K562 (cell line): ENCODE data around the gene IL4R. TPM values are rescaled to one million over a fixed set of nuclear protein-coding genes. Genes with fewer than 3 reads are reported as not detected.

Source experiments
- ATAC-seq: fragments of 200-7000 bp; cut with Tn5 transposase; 3 replicates; pipeline ENCODE4 v1.9.1; 2020; ENCODE audit warnings: moderate library complexity
- BruUV-seq: library from RNA; stranded (reverse); fragments of 400-500 nt; replicated peaks from 2 replicates; lab custom pipeline; 2021; lab: Mats Ljungman, UMichigan
- CTCF ChIA-PET: fragments of 300-600 bp; formaldehyde crosslinking; extraction: SDS; loops from one replicate; lab custom pipeline; 2021; ENCODE audit warnings: low intra/inter-chr PET ratio; lab: Yijun Ruan, JAX
- POLR2A ChIA-PET: fragments of 300-600, 350-650 bp; sonication (Branson Sonifier 250); formaldehyde crosslinking; extraction: SDS; loops from one replicate; lab custom pipeline; 2021; ENCODE audit warnings: antibody characterized with exemption, inconsistent platforms; lab: Yijun Ruan, JAX
- DNase-seq, 4 experiments: peaks; one replicate each; pipeline versions ENCODE4 v3.0.0 to v3.0.0-alpha.2; 2011 to 2018; ENCODE audit warnings: low spot score in 3 of 4, mixed read lengths in 3 of 4; ENCODE audit errors: extremely low read depth in 1 of 4
- FAIRE-seq: peaks from 2 replicates; lab custom pipeline; 2011; peaks lifted over from hg19 to GRCh38; lab: Jason Lieb, UNC
- H2AFZ ChIP-seq: 2 replicates; pipeline ENCODE4 v1.6.0; 2011; ENCODE audit warnings: low read depth, low read length, control low read depth, inconsistent platforms
- H3K27ac ChIP-seq: fragments of 200-600 bp; 3 replicates; pipeline ENCODE4 v1.8.0; 2011; ENCODE audit warnings: low read depth, mild to moderate bottlenecking, control low read depth, inconsistent platforms, low read length, moderate library complexity, mixed read lengths; ENCODE audit errors: extremely low read depth
- H3K27me3 ChIP-seq, 2 experiments: fragments of 300-600 bp in 1 of 2; 2 replicates in 1 of 2; 3 replicates in 1 of 2; pipeline versions ENCODE4 v1.6.0 to v1.8.0; 2011; ENCODE audit warnings: inconsistent platforms in 2 of 2, low read length in 2 of 2, mild to moderate bottlenecking in 1 of 2, mixed read lengths in 1 of 2, moderate library complexity in 1 of 2; ENCODE audit not compliant: control insufficient read depth in 2 of 2, insufficient read depth in 2 of 2
- H3K36me3 ChIP-seq: fragments of 300-600 bp; 3 replicates; pipeline ENCODE4 v1.8.0; 2011; ENCODE audit warnings: mild to moderate bottlenecking, low read length, inconsistent platforms; ENCODE audit not compliant: control insufficient read depth, insufficient read depth
- H3K4me1 ChIP-seq, 2 experiments: fragments of 200-600 bp in 1 of 2; replicated peaks in 1 of 2; 2 replicates in 1 of 2; 3 replicates in 1 of 2; pipeline versions ENCODE4 v1.5.1 to v1.8.0; 2011; ENCODE audit warnings: inconsistent platforms in 2 of 2, low read length in 2 of 2, mild to moderate bottlenecking in 1 of 2, mixed read lengths in 1 of 2, moderate library complexity in 1 of 2; ENCODE audit not compliant: control insufficient read depth in 2 of 2, insufficient read depth in 2 of 2
- H3K4me2 ChIP-seq: 2 replicates; pipeline ENCODE4 v1.6.1; 2011; ENCODE audit warnings: low read length, control low read depth, inconsistent platforms, mixed read lengths; ENCODE audit not compliant: insufficient read depth
- H3K4me3 ChIP-seq: fragments of 200-600 bp; sonication (generic), shearing (Covaris generic); 2 replicates; pipeline ENCODE4 v1.5.1; 2016; ENCODE audit warnings: control low read depth, inconsistent platforms
- H3K79me2 ChIP-seq: fragments of 200-600 bp; 3 replicates; pipeline ENCODE4 v1.8.0; 2011; ENCODE audit warnings: low read length, inconsistent platforms; ENCODE audit not compliant: control insufficient read depth, insufficient read depth
- H3K9ac ChIP-seq, 2 experiments: 2 replicates each; pipeline versions ENCODE4 v1.6.0 to v1.6.1; 2011; ENCODE audit warnings: low read depth in 2 of 2, low read length in 2 of 2, control low read depth in 1 of 2, inconsistent platforms in 1 of 2, mild to moderate bottlenecking in 1 of 2, mixed read lengths in 1 of 2; ENCODE audit not compliant: insufficient read depth in 1 of 2
- H3K9me1 ChIP-seq: one replicate; pipeline ENCODE4 v1.6.0; 2011; ENCODE audit warnings: inconsistent platforms, mild to moderate bottlenecking, low read length, moderate library complexity; ENCODE audit not compliant: control insufficient read depth, insufficient read depth
- H3K9me3 ChIP-seq: replicated peaks from 2 replicates; pipeline ENCODE4 v1.5.1; 2011; ENCODE audit warnings: low read depth, low read length, inconsistent platforms; ENCODE audit not compliant: control insufficient read depth, insufficient read depth
- H4K20me1 ChIP-seq: replicated peaks from 2 replicates; pipeline ENCODE4 v1.6.1; 2011; ENCODE audit warnings: low read length, inconsistent platforms, mixed read lengths; ENCODE audit not compliant: control insufficient read depth, insufficient read depth
- STAG1 ChIP-seq: sonication (generic); formaldehyde crosslinking; IDR thresholded peaks from 2 replicates; pipeline ENCODE4 v1.5.0; 2020; ENCODE audit warnings: missing genetic modification reagents, borderline replicate concordance
- XRCC3 ChIP-seq: fragments of 450-650 bp; IDR thresholded peaks from 2 replicates; pipeline ENCODE4 v1.6.1; 2017; ENCODE audit warnings: mild to moderate bottlenecking, moderate library complexity
- ZNF740 ChIP-seq, 3 experiments: fragments of 200-800 bp in 1 of 3; sonication (Bioruptor generic) in 1 of 3; sonication (generic) in 1 of 3; formaldehyde crosslinking in 1 of 3; IDR thresholded peaks; 2 replicates each; pipeline versions ENCODE4 v1.6.1 to v1.8.0; 2016 to 2022; ENCODE audit warnings: mild to moderate bottlenecking in 2 of 3, missing compliant biosample characterization in 2 of 3, missing genetic modification characterization in 2 of 3, missing genetic modification reagents in 1 of 3
- WGBS: fragments of 100-300 bp; shearing (Covaris generic); methylation state at CpG from one replicate; pipeline ENCODE4 v1.1.6; 2016; ENCODE audit warnings: low coverage, mixed read lengths; ENCODE audit not compliant: insufficient coverage; ENCODE audit errors: missing lambda C conversion rate; 5-methylcytosine and 5-hydroxymethylcytosine counted together
- in situ Hi-C: fragments of 300-500 bp; cut with MboI; formaldehyde crosslinking; loops from 4 replicates; pipeline ENCODE4 v1.15.0; 2018; ENCODE audit warnings: inconsistent platforms, mixed read lengths
- intact Hi-C: fragments of 100-400 bp; cut with micrococcal nuclease; formaldehyde crosslinking; loops from 2 replicates; pipeline ENCODE4 v1.14.2; 2022
- polyA plus RNA-seq, 8 experiments: library from polyadenylated mRNA; depleted of rRNA in 4 of 8; stranded (reverse) in 5 of 8; unstranded in 3 of 8; fragments of >200 nt; fragmentation: Nextera tagmentation in 2 of 8; fragmentation: Illumina TruSeq in 1 of 8; extraction: Ambion mirVana in 2 of 8; extraction: Trizol in 1 of 8; gene quantifications; 2 replicates each; pipeline versions ENCODE4 v1.2.1 to v1.2.3, GENCODE V29; 2011 to 2014; ENCODE audit warnings: inconsistent platforms in 1 of 8, missing spikeins in 1 of 8
- total RNA-seq, 7 experiments: library from RNA; depleted of rRNA in 6 of 7; stranded (reverse); fragments of >200 nt in 6 of 7; fragmentation: Illumina TruSeq in 2 of 7; extraction: Trizol in 2 of 7; gene quantifications; 2 replicates each; pipeline versions ENCODE4 v1.2.1 to v1.2.3, GENCODE V29; 2011 to 2021; ENCODE audit warnings: low replicate concordance in 1 of 7

The IL4R gene
- total and polyA plus RNA-seq, 9 of the 15 experiments (the other 6 are each of a cell fraction or from before 2014, with no cell fraction given), result 0.17 to 5.8 (median 3.3) TPM

- ChIA-PET CTCF (interaction anchor here (0.6 kb wide), 1 partner anchor 76 kb away, joined by 3 read pairs; no protein-coding TSS in a partner anchor), POLR2A (interaction anchor here (0.6 kb wide), 1 partner anchor 39 kb away, joined by 3 read pairs; no protein-coding TSS in a partner anchor)
- no peaks in the 10 kb centered on the region; the same call in 1 of the 2 replicates for H4K20me1 ChIP-seq
- no peaks in the 10 kb centered on the region for H3K9me3 ChIP-seq
- WGBS, result 20% methylated on average over 15 of the region's 16 CpGs
- TF ChIP-seq XRCC3 (no peak), ZNF740 (CRISPR knock-in tag; IDR thresholded peaks at IDR 0.05) (no peak), ZNF740 (tag; IDR thresholded peaks at IDR 0.05) (no peak), STAG1 (no peak)
- H3K27me3 ChIP-seq, result peaks cover 19 to 45% of the 10 kb centered on the region in 2 experiments
- no TSS peak for BruUV-seq
- H3K9me1 ChIP-seq, result no peaks in the 10 kb centered on the region
- no peaks in the 10 kb centered on the region for H3K36me3 ChIP-seq
- DNase-seq (no peak), ATAC-seq (no peak), FAIRE-seq (no peak)
- no peak overlapping the region for H3K9ac ChIP-seq
- H3K4me3 ChIP-seq, result no peak overlapping the region
- H3K79me2 ChIP-seq, result no peaks in the 10 kb centered on the region
- in situ Hi-C loops (no loop called here), intact Hi-C loops (no loop called here)
- no peak overlapping the region for H3K4me2 ChIP-seq
- no peak overlapping the region for H2AFZ ChIP-seq
- H3K4me1 ChIP-seq, result peaks cover 4 to 14% of the 10 kb centered on the region in 2 experiments; a peak in 4 of 5 replicates
- no peak overlapping the region for H3K27ac ChIP-seq
Observed at GRCh38 chr16:27310576-27311447, 3.0 kb upstream of the IL4R start.
